HEK293 (cell line): Measurements from ENCODE around the gene ERF.

Source experiments
- CTCF ChIA-PET: fragments of 350-600 bp; formaldehyde crosslinking; extraction: SDS; loops from one replicate; lab custom pipeline; 2021; ENCODE audit warnings: antibody characterized with exemption; lab: Yijun Ruan, JAX
- POLR2A ChIA-PET: fragments of 300-600 bp; formaldehyde crosslinking; extraction: SDS; loops from one replicate; lab custom pipeline; 2020; ENCODE audit warnings: antibody characterized with exemption, inconsistent platforms; lab: Yijun Ruan, JAX
- H3K27ac ChIP-seq: fragments of 200-500 bp; sonication (Bioruptor generic); 2 replicates; pipeline ENCODE4 v1.5.1; 2014; ENCODE audit warnings: low read depth, low read length, control low read depth, inconsistent platforms; ENCODE audit errors: extremely low read depth
- H3K36me3 ChIP-seq, 2 experiments: fragments of 200-500 bp in 1 of 2; sonication (Bioruptor generic) in 1 of 2; 1 replicate in 1 of 2; 2 replicates in 1 of 2; pipeline ENCODE4 v1.5.1; 2014 to 2017; ENCODE audit warnings: inconsistent platforms in 2 of 2, low read length in 2 of 2; ENCODE audit not compliant: control insufficient read depth in 2 of 2, insufficient read depth in 1 of 2
- H3K4me1 ChIP-seq: fragments of 200-500 bp; sonication (Bioruptor generic); 2 replicates; pipeline ENCODE4 v1.5.1; 2014; ENCODE audit warnings: mild to moderate bottlenecking, low read length, inconsistent platforms; ENCODE audit not compliant: control insufficient read depth, insufficient read depth
- H3K4me3 ChIP-seq: 2 replicates; pipeline ENCODE4 v1.5.1; 2011; ENCODE audit warnings: low read depth, mild to moderate bottlenecking, control low read depth, low read length, moderate library complexity
- H3K9me3 ChIP-seq: fragments of 200-500 bp; sonication (Bioruptor generic); 2 replicates; pipeline ENCODE4 v1.5.1; 2014; ENCODE audit warnings: low read depth, low read length, inconsistent platforms; ENCODE audit not compliant: control insufficient read depth, insufficient read depth
- EGR2 ChIP-seq: fragments of 450-650 bp; formaldehyde crosslinking; IDR thresholded peaks from 2 replicates; pipeline ENCODE4 v1.5.1; 2016; ENCODE audit warnings: low read depth, missing biosample characterization, missing genetic modification characterization
- FEZF1 ChIP-seq: fragments of 450-650 bp; formaldehyde crosslinking; IDR thresholded peaks from 2 replicates; pipeline ENCODE4 v1.5.1; 2016; ENCODE audit warnings: missing biosample characterization, missing genetic modification characterization
- GFI1B ChIP-seq: fragments of 450-650 bp; formaldehyde crosslinking; IDR thresholded peaks from 2 replicates; pipeline ENCODE4 v1.5.1; 2016; ENCODE audit warnings: missing biosample characterization, missing genetic modification characterization
- GLIS2 ChIP-seq: fragments of 450-650 bp; formaldehyde crosslinking; IDR thresholded peaks from 2 replicates; pipeline ENCODE4 v1.5.1; 2016; ENCODE audit warnings: missing biosample characterization, missing genetic modification characterization
- IKZF3 ChIP-seq: fragments of 450-650 bp; IDR thresholded peaks from 2 replicates; pipeline ENCODE4 v1.5.0; 2018; ENCODE audit warnings: missing biosample characterization, mild to moderate bottlenecking, missing genetic modification characterization, moderate library complexity
- KLF16 ChIP-seq: fragments of 450-650 bp; formaldehyde crosslinking; IDR thresholded peaks from 2 replicates; pipeline ENCODE4 v1.5.1; 2017; ENCODE audit warnings: missing biosample characterization, missing genetic modification characterization
- KLF9 ChIP-seq: fragments of 450-650 bp; formaldehyde crosslinking; IDR thresholded peaks from 2 replicates; pipeline ENCODE4 v1.5.1; 2016; ENCODE audit warnings: missing biosample characterization, missing genetic modification characterization, low read depth
- PRDM4 ChIP-seq: fragments of 450-650 bp; formaldehyde crosslinking; IDR thresholded peaks from 2 replicates; pipeline ENCODE4 v1.5.1; 2017; ENCODE audit warnings: missing biosample characterization, missing genetic modification characterization
- SP3 ChIP-seq: fragments of 450-650 bp; formaldehyde crosslinking; IDR thresholded peaks from 2 replicates; pipeline ENCODE4 v1.5.1; 2016; ENCODE audit warnings: missing biosample characterization, missing genetic modification characterization
- YY1 ChIP-seq: fragments of 450-650 bp; formaldehyde crosslinking; IDR thresholded peaks from 2 replicates; pipeline ENCODE4 v1.5.1; 2018; ENCODE audit warnings: missing biosample characterization, missing genetic modification characterization
- ZBTB1 ChIP-seq: fragments of 450-650 bp; formaldehyde crosslinking; IDR thresholded peaks from 2 replicates; pipeline ENCODE4 v1.5.1; 2016; ENCODE audit warnings: missing biosample characterization, missing genetic modification characterization
- ZBTB17 ChIP-seq: fragments of 450-650 bp; formaldehyde crosslinking; IDR thresholded peaks from 2 replicates; pipeline ENCODE4 v1.5.1; 2016; ENCODE audit warnings: missing biosample characterization, missing genetic modification characterization
- ZEB2 ChIP-seq: fragments of 450-650 bp; formaldehyde crosslinking; IDR thresholded peaks from 2 replicates; pipeline ENCODE4 v1.5.1; 2016; ENCODE audit warnings: missing biosample characterization, missing genetic modification characterization
- ZFHX2 ChIP-seq: fragments of 450-650 bp; formaldehyde crosslinking; conservative IDR thresholded peaks from 2 replicates; pipeline ENCODE4 v1.5.1; 2016; ENCODE audit warnings: missing biosample characterization, missing genetic modification characterization
- ZIC2 ChIP-seq: fragments of 450-650 bp; formaldehyde crosslinking; IDR thresholded peaks from 2 replicates; pipeline ENCODE4 v1.5.1; 2016; ENCODE audit warnings: missing biosample characterization, missing genetic modification characterization
- ZNF335 ChIP-seq: fragments of 450-650 bp; formaldehyde crosslinking; conservative IDR thresholded peaks from 2 replicates; pipeline ENCODE4 v1.5.1; 2016; ENCODE audit warnings: missing biosample characterization, missing genetic modification characterization
- ZNF341 ChIP-seq: fragments of 450-650 bp; formaldehyde crosslinking; IDR thresholded peaks from 2 replicates; pipeline ENCODE4; 2016; ENCODE audit warnings: low read depth, missing biosample characterization, missing genetic modification characterization
- ZNF398 ChIP-seq: fragments of 450-650 bp; formaldehyde crosslinking; IDR thresholded peaks from 2 replicates; pipeline ENCODE4 v1.5.1; 2017; ENCODE audit warnings: missing biosample characterization, missing genetic modification characterization
- ZNF423 ChIP-seq: fragments of 450-650 bp; formaldehyde crosslinking; IDR thresholded peaks from 2 replicates; pipeline ENCODE4 v1.5.1; 2016; ENCODE audit warnings: missing biosample characterization, missing genetic modification characterization
- ZNF501 ChIP-seq: fragments of 450-650 bp; formaldehyde crosslinking; IDR thresholded peaks from 2 replicates; pipeline ENCODE4 v1.5.1; 2016; ENCODE audit warnings: missing biosample characterization, missing genetic modification characterization
- ZNF561 ChIP-seq: fragments of 450-650 bp; IDR thresholded peaks from 2 replicates; pipeline ENCODE4 v1.5.1; 2018; ENCODE audit warnings: missing biosample characterization, missing genetic modification characterization, borderline replicate concordance
- ZNF596 ChIP-seq: fragments of 450-650 bp; IDR thresholded peaks from 2 replicates; pipeline ENCODE4 v1.5.0; 2018; ENCODE audit warnings: missing biosample characterization, mild to moderate bottlenecking, missing genetic modification characterization, moderate library complexity
- ZNF629 ChIP-seq: fragments of 450-650 bp; formaldehyde crosslinking; IDR thresholded peaks from 2 replicates; pipeline ENCODE4 v1.5.1; 2017; ENCODE audit warnings: missing biosample characterization, missing genetic modification characterization
- ZSCAN23 ChIP-seq: fragments of 450-650 bp; formaldehyde crosslinking; IDR thresholded peaks from 2 replicates; pipeline ENCODE4 v1.5.1; 2016; ENCODE audit warnings: missing biosample characterization, missing genetic modification characterization
- ZSCAN4 ChIP-seq: fragments of 450-650 bp; formaldehyde crosslinking; IDR thresholded peaks from 2 replicates; pipeline ENCODE4 v1.5.1; 2017; ENCODE audit warnings: missing biosample characterization, missing genetic modification characterization
- ZXDB ChIP-seq: fragments of 450-650 bp; formaldehyde crosslinking; IDR thresholded peaks from 2 replicates; pipeline ENCODE4 v1.5.1; 2016; ENCODE audit warnings: missing biosample characterization, missing genetic modification characterization
- TF ChIP-seq, protein P1 (sequence below): fragments of 450-650 bp; formaldehyde crosslinking; IDR thresholded peaks from 2 replicates; pipeline ENCODE4 v1.5.1; 2016; ENCODE audit warnings: missing biosample characterization, missing genetic modification characterization
- TF ChIP-seq, protein P2 (sequence below): fragments of 450-650 bp; formaldehyde crosslinking; IDR thresholded peaks from 2 replicates; pipeline ENCODE4 v1.5.1; 2016; ENCODE audit warnings: missing biosample characterization, missing genetic modification characterization

ERF gene

DNA sequence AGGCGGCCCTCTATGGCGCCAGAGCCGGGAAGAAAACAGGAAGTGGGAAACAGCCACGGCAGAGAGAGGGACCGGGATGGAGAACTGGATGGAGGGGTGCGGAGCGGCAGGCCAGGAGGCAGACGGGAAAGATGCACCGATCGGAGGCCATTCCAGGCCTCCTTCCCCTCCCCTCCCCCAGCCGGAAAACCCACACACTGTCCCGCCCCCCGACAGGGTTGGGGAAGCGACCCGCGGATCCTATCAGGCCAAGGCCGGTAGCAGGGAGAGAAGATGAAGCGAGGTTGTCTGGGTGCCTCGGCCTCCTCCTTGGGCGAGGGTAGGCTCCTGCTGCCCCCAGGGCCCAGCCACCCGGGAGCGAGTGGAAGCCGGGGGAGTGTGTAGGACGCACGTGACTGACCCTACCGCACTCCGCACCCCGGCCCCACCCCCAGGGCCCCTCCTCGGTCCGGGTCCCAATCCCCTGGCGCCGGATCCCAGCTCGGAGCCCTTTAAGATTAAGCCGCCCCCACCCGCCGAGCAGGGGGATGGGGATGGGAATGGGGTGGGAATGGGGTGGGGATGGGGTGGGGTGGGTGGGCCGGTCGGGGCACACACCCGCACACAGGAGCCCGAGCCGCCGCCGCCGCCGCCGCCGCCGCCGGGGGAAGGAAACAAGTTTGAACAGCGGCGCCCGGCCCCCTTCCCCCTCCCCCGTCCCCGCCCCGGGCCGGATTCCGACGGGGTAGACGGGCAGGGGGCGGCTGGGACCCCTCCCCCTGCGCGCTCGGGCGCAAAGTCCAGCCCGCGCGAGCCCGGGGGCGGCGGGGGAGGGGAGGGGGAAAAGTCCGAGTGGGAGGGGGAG, 1.5 kb downstream of the ERF start:
- peak overlapping the region; percentile 83 for H3K4me3 ChIP-seq
- ChIA-PET POLR2A (interaction anchor here (0.6 to 13.9 kb wide), 4 partner anchors 10 to 448 kb away, joined by 3 to 242 read pairs (median 18); partner anchors contain the start of gene GSK3A), CTCF (interaction anchor here (11.8 kb wide), 1 partner anchor 26 kb away, joined by 276 read pairs; no protein-coding TSS in a partner anchor)
- peaks cover 34% of the 10 kb centered on the region for H3K4me1 ChIP-seq
- H3K27ac ChIP-seq = peak overlapping the region; percentile 99
- peaks cover 7 to 20% of the 10 kb centered on the region in 2 experiments; a peak in 2 of 3 replicates for H3K36me3 ChIP-seq
- no peaks in the 10 kb centered on the region for H3K9me3 ChIP-seq
- TF ChIP-seq ZEB2 (peak; percentile 76), ZSCAN23 (tag by site-specific recombination) (no peak), ZIC2 (tag by site-specific recombination) (peak; percentile 68), PRDM4 (tag by site-specific recombination) (0 out of 2 replicates have a peak, but pooled peaks have one; percentile 16), ZNF423 (0 out of 2 replicates have a peak, but pooled peaks have one; percentile 40), ZNF501 (tag by site-specific recombination) (peak; percentile 46; the same call in 1 of the 2 replicates), ZNF341 (tag by site-specific recombination) (peak; percentile 97), ZNF629 (tag by site-specific recombination) (no peak; the same call in 1 of the 2 replicates), EGR2 (peak; percentile 82), ZXDB (tag by site-specific recombination) (peak; percentile 75), FEZF1 (tag by site-specific recombination) (peak; percentile 9; the same call in 1 of the 2 replicates), ZNF335 (tag by site-specific recombination) (peak; percentile 86), SP3 (tag by site-specific recombination) (peak; percentile 80), ZBTB1 (tag by site-specific recombination) (0 out of 2 replicates have a peak, but pooled peaks have one; percentile 5), ZSCAN4 (peak; percentile 56; the same call in 1 of the 2 replicates), GLIS2 (tag by site-specific recombination) (peak; percentile 93), ZNF596 (tag by site-specific recombination) (no peak), GFI1B (no peak), KLF16 (tag by site-specific recombination) (peak; percentile 97), YY1 (0 out of 2 replicates have a peak, but pooled peaks have one; percentile 60), ZNF561 (tag by site-specific recombination) (peak; percentile 22; the same call in 1 of the 2 replicates), ZBTB17 (tag by site-specific recombination) (peak; percentile 92), IKZF3 (tag by site-specific recombination) (peak; percentile 84; the same call in 1 of the 2 replicates), KLF9 (tag by site-specific recombination) (peak; percentile 89), ZNF398 (tag by site-specific recombination) (peak; percentile 56), ZFHX2 (tag by site-specific recombination) (peak; percentile 82)
- TF ChIP-seq, protein P1, sequence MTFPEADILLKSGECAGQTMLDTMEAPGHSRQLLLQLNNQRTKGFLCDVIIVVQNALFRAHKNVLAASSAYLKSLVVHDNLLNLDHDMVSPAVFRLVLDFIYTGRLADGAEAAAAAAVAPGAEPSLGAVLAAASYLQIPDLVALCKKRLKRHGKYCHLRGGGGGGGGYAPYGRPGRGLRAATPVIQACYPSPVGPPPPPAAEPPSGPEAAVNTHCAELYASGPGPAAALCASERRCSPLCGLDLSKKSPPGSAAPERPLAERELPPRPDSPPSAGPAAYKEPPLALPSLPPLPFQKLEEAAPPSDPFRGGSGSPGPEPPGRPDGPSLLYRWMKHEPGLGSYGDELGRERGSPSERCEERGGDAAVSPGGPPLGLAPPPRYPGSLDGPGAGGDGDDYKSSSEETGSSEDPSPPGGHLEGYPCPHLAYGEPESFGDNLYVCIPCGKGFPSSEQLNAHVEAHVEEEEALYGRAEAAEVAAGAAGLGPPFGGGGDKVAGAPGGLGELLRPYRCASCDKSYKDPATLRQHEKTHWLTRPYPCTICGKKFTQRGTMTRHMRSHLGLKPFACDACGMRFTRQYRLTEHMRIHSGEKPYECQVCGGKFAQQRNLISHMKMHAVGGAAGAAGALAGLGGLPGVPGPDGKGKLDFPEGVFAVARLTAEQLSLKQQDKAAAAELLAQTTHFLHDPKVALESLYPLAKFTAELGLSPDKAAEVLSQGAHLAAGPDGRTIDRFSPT (tag by site-specific recombination) = peak; percentile 68
- TF ChIP-seq, protein P2, sequence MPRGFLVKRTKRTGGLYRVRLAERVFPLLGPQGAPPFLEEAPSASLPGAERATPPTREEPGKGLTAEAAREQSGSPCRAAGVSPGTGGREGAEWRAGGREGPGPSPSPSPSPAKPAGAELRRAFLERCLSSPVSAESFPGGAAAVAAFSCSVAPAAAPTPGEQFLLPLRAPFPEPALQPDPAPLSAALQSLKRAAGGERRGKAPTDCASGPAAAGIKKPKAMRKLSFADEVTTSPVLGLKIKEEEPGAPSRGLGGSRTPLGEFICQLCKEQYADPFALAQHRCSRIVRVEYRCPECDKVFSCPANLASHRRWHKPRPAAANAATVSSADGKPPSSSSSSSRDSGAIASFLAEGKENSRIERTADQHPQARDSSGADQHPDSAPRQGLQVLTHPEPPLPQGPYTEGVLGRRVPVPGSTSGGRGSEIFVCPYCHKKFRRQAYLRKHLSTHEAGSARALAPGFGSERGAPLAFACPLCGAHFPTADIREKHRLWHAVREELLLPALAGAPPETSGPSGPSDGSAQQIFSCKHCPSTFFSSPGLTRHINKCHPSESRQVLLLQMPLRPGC (tag by site-specific recombination) = 0 out of 2 replicates have a peak, but pooled peaks have one; percentile 24
